Kidney (tissue), 14 donors: ENCODE results near the gene ADISSP. TPM values are rescaled to one million over a fixed set of nuclear protein-coding genes. Genes with fewer than 3 reads are reported as not detected.

Experiments used
- DNase-seq, 5 donors: peaks; one replicate each; pipeline ENCODE4 v3.0.0-alpha.2; 2013 to 2020
- FAIRE-seq: peaks from 2 replicates; lab custom pipeline; 2012; peaks lifted over from hg19 to GRCh38; lab: Jason Lieb, UNC
- H3K27ac ChIP-seq, 2 donors: one replicate each; pipeline ENCODE4 v1.7.0; 2013; ENCODE audit warnings: low read depth in 2 of 2, low read length in 2 of 2, inconsistent platforms in 1 of 2
- H3K27me3 ChIP-seq: one replicate; pipeline ENCODE4 v1.7.1; 2013; ENCODE audit warnings: low read length, inconsistent platforms; ENCODE audit not compliant: control insufficient read depth, insufficient read depth
- H3K36me3 ChIP-seq, 3 donors: one replicate each; pipeline versions ENCODE4 v1.7.0 to v1.7.1; 2013; ENCODE audit warnings: low read length in 3 of 3, control low read depth in 1 of 3, inconsistent platforms in 1 of 3; ENCODE audit not compliant: insufficient read depth in 3 of 3, control insufficient read depth in 2 of 3
- H3K4me1 ChIP-seq, 3 donors: one replicate each; pipeline versions ENCODE4 v1.7.0 to v1.7.1; 2013; ENCODE audit warnings: low read length in 3 of 3, inconsistent platforms in 1 of 3, low read depth in 1 of 3; ENCODE audit not compliant: control insufficient read depth in 2 of 3, insufficient read depth in 2 of 3
- H3K4me3 ChIP-seq, 3 donors: one replicate each; pipeline versions ENCODE4 v1.7.0 to v1.8.1; 2013; ENCODE audit warnings: low read length in 3 of 3, control low read depth in 1 of 3, inconsistent platforms in 1 of 3
- H3K9ac ChIP-seq, 3 donors: one replicate each; pipeline versions ENCODE4 v1.7.0 to v1.7.1; 2013; ENCODE audit warnings: low read length in 3 of 3, control low read depth in 1 of 3, inconsistent platforms in 1 of 3
- H3K9me3 ChIP-seq, 3 donors: one replicate each; pipeline versions ENCODE4 v1.7.0 to v1.7.1; 2013; ENCODE audit warnings: low read length in 3 of 3, control low read depth in 1 of 3, inconsistent platforms in 1 of 3; ENCODE audit not compliant: control insufficient read depth in 2 of 3, insufficient read depth in 1 of 3
- intact Hi-C: fragments of 100-400 bp; cut with DNase I; formaldehyde crosslinking; loops from one replicate; pipeline ENCODE4 v1.11.1; 2022
- polyA plus RNA-seq: library from polyadenylated mRNA; stranded (reverse); fragments of 350-450 nt; fragmentation: Illumina TruSeq; extraction: RNeasy Lipid Tissue Mini Kit (QIAGEN cat#74804); gene quantifications from one replicate; pipeline ENCODE4 v1.2.3, GENCODE V29; 2014; ENCODE audit warnings: low read depth, low replicate concordance; ENCODE audit not compliant: insufficient read depth
- total RNA-seq: library from RNA; stranded (reverse); fragmentation: NEBNext Ultra II Directional; extraction: Animal tissue kit (Norgen Biotek cat#: 25700); gene quantifications from one replicate; pipeline ENCODE4 v1.2.1, GENCODE V29; 2021
- TF ChIP-seq, protein P1 (sequence below): IDR thresholded peaks from 3 replicates; pipeline ENCODE4 v1.5.1; 2012; ENCODE audit warnings: mild to moderate bottlenecking, moderate library complexity, borderline replicate concordance; ENCODE audit not compliant: insufficient read depth; ENCODE audit errors: extremely low read depth
- donor health status: control.
- donor health status: control.
- donor health status: control.
- donor health status: control.
- donor health status: control.
- donor health status: DM: yes; HTN: yes; CAD: no.
- donor health status: Normal renal cell carcinoma (clear cell type).

Gene ADISSP
- total and polyA plus RNA-seq, 2 donors from 2014 or later = 26.3 to 31.8 TPM

DNA sequence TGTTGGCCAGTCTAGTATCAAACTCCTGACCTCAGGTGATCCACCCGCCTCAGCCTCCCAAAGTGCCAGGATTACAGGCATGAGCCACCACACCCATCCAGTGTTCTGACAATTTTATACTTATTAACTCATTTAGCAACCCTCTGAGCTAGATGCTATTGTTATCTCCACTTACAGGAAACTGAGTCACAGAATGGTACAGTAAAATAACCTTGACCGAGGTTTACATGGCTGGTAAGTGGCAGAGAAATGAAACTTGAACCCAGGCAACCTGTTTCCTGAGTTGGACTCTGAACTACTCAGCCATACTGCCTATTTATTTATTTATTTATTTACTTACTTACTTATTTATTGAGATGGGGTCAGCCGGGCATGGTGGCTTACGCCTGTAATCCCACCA is 48.5 kb downstream of the ADISSP start:
- Histone ChIP-seq H3K27me3 (no peaks in the 10 kb centered on the region), H3K36me3 (no peaks in the 10 kb centered on the region), H3K9ac (no peak overlapping the region), H3K4me1 (no peaks in the 10 kb centered on the region), H3K4me3 (no peak overlapping the region), H3K27ac (no peak overlapping the region), H3K9me3 (no peaks in the 10 kb centered on the region)
- TF ChIP-seq, protein P1, sequence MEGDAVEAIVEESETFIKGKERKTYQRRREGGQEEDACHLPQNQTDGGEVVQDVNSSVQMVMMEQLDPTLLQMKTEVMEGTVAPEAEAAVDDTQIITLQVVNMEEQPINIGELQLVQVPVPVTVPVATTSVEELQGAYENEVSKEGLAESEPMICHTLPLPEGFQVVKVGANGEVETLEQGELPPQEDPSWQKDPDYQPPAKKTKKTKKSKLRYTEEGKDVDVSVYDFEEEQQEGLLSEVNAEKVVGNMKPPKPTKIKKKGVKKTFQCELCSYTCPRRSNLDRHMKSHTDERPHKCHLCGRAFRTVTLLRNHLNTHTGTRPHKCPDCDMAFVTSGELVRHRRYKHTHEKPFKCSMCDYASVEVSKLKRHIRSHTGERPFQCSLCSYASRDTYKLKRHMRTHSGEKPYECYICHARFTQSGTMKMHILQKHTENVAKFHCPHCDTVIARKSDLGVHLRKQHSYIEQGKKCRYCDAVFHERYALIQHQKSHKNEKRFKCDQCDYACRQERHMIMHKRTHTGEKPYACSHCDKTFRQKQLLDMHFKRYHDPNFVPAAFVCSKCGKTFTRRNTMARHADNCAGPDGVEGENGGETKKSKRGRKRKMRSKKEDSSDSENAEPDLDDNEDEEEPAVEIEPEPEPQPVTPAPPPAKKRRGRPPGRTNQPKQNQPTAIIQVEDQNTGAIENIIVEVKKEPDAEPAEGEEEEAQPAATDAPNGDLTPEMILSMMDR = no peak
- intact Hi-C loops = no loop called here
- DNase-seq = no peak
- no peak for FAIRE-seq

GRCh38 chr20:3716195-3716834 is 51.2 kb downstream of the ADISSP start:
- H3K27me3 ChIP-seq = no peaks in the 10 kb centered on the region
- H3K4me3 ChIP-seq = no peak overlapping the region
- H3K27ac ChIP-seq = no peak overlapping the region
- TF ChIP-seq, protein P1 = peak; percentile 52
- H3K36me3 ChIP-seq = no peaks in the 10 kb centered on the region
- no peaks in the 10 kb centered on the region for H3K9me3 ChIP-seq
- peak; percentile 66 to 83 (median 75) for DNase-seq
- FAIRE-seq = no peak
- no peak overlapping the region for H3K9ac ChIP-seq
- no peaks in the 10 kb centered on the region for H3K4me1 ChIP-seq
- intact Hi-C loops = no loop called here

DNA sequence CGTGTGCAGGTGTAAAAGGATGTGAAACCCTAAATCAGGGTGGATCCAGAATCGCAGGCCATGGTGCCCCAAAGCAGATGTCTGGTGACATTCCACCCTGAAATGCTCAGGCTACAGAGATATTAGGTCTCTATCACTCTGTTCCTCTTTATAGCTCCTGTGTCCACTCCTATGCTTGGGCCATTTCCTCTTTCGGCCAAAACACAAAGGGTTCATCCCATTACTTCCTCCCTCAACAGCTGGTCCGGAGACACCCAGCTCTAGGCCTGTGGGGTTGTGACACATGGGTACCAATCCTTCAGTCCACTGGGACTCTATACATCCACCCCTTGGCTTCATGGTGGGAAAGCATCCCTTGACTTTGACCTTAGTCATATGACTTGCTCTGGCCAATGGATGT is 53.5 kb downstream of the ADISSP start:
- Histone ChIP-seq H3K36me3 (no peaks in the 10 kb centered on the region), H3K27me3 (no peaks in the 10 kb centered on the region), H3K9ac (no peak overlapping the region), H3K27ac (no peak overlapping the region), H3K9me3 (no peaks in the 10 kb centered on the region), H3K4me3 (no peak overlapping the region), H3K4me1 (no peaks in the 10 kb centered on the region)
- TF ChIP-seq, protein P1 = no peak
- intact Hi-C loops = no loop called here
- peak in 1 of 5 donors; percentile 26 for DNase-seq
- FAIRE-seq = no peak
